Measurements from ENCODE around the gene MYO19.

GRCh38 chr17:36553459-36553858, 18.8 kb upstream of the MYO19 start:
- TF ChIP-seq CTCF (IDR thresholded peaks at IDR 0.05; ENCODE audit: low read depth, low read length) (no peak), EZH2phosphoT487 (IDR thresholded peaks at IDR 0.05; ENCODE audit: low read depth) (no peak)

All from OCI-LY3 (cell line).